B cell (primary cell): ENCODE measurements around the gene DENR. TPM values are rescaled to one million over a fixed set of nuclear protein-coding genes. Genes with fewer than 3 reads are reported as not detected.

ENCODE experiments used
- ATAC-seq: fragments of 200-7000 bp; cut with Tn5 transposase; one replicate; pipeline ENCODE4 v1.10.0; 2021; ENCODE audit warnings: low read depth, mild to moderate bottlenecking, moderate number of reproducible peaks, moderate library complexity
- CTCF ChIA-PET: fragments of 350-600 bp; sonication (Branson Sonifier 250); formaldehyde crosslinking; loops from one replicate; lab custom pipeline; 2021; ENCODE audit warnings: antibody characterized with exemption, inconsistent platforms; lab: Charles Lee
- POLR2A ChIA-PET: fragments of 350-600 bp; sonication (Branson Sonifier 250); formaldehyde crosslinking; loops from one replicate; lab custom pipeline; 2021; ENCODE audit warnings: antibody characterized with exemption; lab: Charles Lee
- DNase-seq: peaks from one replicate; pipeline ENCODE4 v3.0.0; 2013
- H2AFZ ChIP-seq: 2 replicates; pipeline ENCODE4 v1.6.1; 2012; ENCODE audit warnings: mild to moderate bottlenecking, low read depth, low read length; ENCODE audit not compliant: insufficient read depth, poor library complexity, severe bottlenecking
- H3K27ac ChIP-seq, 2 donors: 1 replicate in 1 of 2; 2 replicates in 1 of 2; pipeline ENCODE4 v1.5.1; 2012 to 2013; ENCODE audit warnings: low read length in 2 of 2, mild to moderate bottlenecking in 2 of 2, moderate library complexity in 1 of 2
- H3K27me3 ChIP-seq, 4 experiments: fragments of 200-600 bp in 1 of 4; sonication (generic) in 1 of 4; replicated peaks in 1 of 4; 1 replicate in 2 of 4; 2 replicates in 2 of 4; pipeline versions ENCODE4 v1.6.1 to v1.7.0; 2013 to 2016; ENCODE audit warnings: low read length in 3 of 4, mild to moderate bottlenecking in 2 of 4, mixed read lengths in 1 of 4, moderate library complexity in 1 of 4; ENCODE audit not compliant: insufficient read depth in 4 of 4, control insufficient read depth in 3 of 4; ENCODE audit errors: control extremely low read depth in 1 of 4
- H3K36me3 ChIP-seq, 2 experiments: replicated peaks in 1 of 2; 1 replicate in 1 of 2; 2 replicates in 1 of 2; pipeline versions ENCODE4 v1.6.1 to v1.7.1; 2013; ENCODE audit warnings: low read length in 1 of 2; ENCODE audit not compliant: insufficient read depth in 2 of 2, control insufficient read depth in 1 of 2; ENCODE audit errors: control extremely low read depth in 1 of 2, extremely low read depth in 1 of 2
- H3K4me1 ChIP-seq, 2 donors: fragments of 200-600 bp in 1 of 2; sonication (generic) in 1 of 2; 1 replicate in 1 of 2; 2 replicates in 1 of 2; pipeline versions ENCODE4 v1.5.1 to v1.6.1; 2013 to 2017; ENCODE audit warnings: low read length in 2 of 2; ENCODE audit not compliant: control insufficient read depth in 2 of 2, insufficient read depth in 2 of 2
- H3K4me2 ChIP-seq: replicated peaks from 2 replicates; pipeline ENCODE3; 2012; ENCODE audit warnings: mild to moderate bottlenecking, low read depth, low read length; ENCODE audit not compliant: poor library complexity, severe bottlenecking
- H3K4me3 ChIP-seq, 5 experiments: fragments of 200-600 bp in 1 of 5; sonication (generic) in 1 of 5; 1 replicate in 3 of 5; 2 replicates in 2 of 5; pipeline versions ENCODE4 v1.5.1 to v1.7.0; 2011 to 2016; ENCODE audit warnings: low read length in 4 of 5, mild to moderate bottlenecking in 4 of 5, low read depth in 2 of 5, control low read depth in 1 of 5, moderate library complexity in 1 of 5; ENCODE audit not compliant: insufficient read depth in 1 of 5; ENCODE audit errors: control extremely low read depth in 1 of 5, extremely low read depth in 1 of 5
- H3K79me2 ChIP-seq: fragments of 200-600 bp; sonication (generic); one replicate; pipeline ENCODE4 v1.6.0; 2016; ENCODE audit warnings: low read length; ENCODE audit not compliant: control insufficient read depth, insufficient read depth
- H3K9ac ChIP-seq: fragments of 200-600 bp; sonication (generic); 2 replicates; pipeline ENCODE4 v1.6.1; 2017; ENCODE audit warnings: mild to moderate bottlenecking, low read length, moderate library complexity
- H3K9me3 ChIP-seq, 3 donors: one replicate each; pipeline versions ENCODE4 v1.6.1 to v1.7.1; 2013; ENCODE audit warnings: low read length in 2 of 3; ENCODE audit not compliant: control insufficient read depth in 2 of 3, insufficient read depth in 1 of 3; ENCODE audit errors: control extremely low read depth in 1 of 3
- H4K20me1 ChIP-seq: 2 replicates; pipeline ENCODE4 v1.6.0; 2012; ENCODE audit warnings: mild to moderate bottlenecking, low read length; ENCODE audit not compliant: insufficient read depth, control insufficient read depth, poor library complexity, severe bottlenecking
- H3K27ac Mint-ChIP-seq: one replicate; pipeline ENCODE4 v1.8.0; 2021; ENCODE audit warnings: mixed read lengths
- H3K27me3 Mint-ChIP-seq: one replicate; pipeline ENCODE4 v1.8.0; 2021; ENCODE audit warnings: mixed read lengths
- H3K4me1 Mint-ChIP-seq: one replicate; pipeline ENCODE4 v1.8.0; 2021; ENCODE audit warnings: mixed read lengths
- H3K4me3 Mint-ChIP-seq: one replicate; pipeline ENCODE4 v1.8.0; 2021; ENCODE audit warnings: mixed read lengths
- H3K9me3 Mint-ChIP-seq: one replicate; pipeline ENCODE4 v1.8.0; 2022; ENCODE audit warnings: mixed read lengths; ENCODE audit not compliant: insufficient read depth
- EZH2 ChIP-seq: IDR thresholded peaks from 2 replicates; pipeline ENCODE4 v1.6.1; 2012; ENCODE audit warnings: borderline replicate concordance, low read depth, mild to moderate bottlenecking, moderate library complexity, low read length; ENCODE audit not compliant: insufficient read depth, poor library complexity, severe bottlenecking
- WGBS: methylation state at CpG from one replicate; pipeline ENCODE4 v1.1.5; 2013; ENCODE audit warnings: missing lambda C conversion rate; ENCODE audit not compliant: insufficient coverage; 5-methylcytosine and 5-hydroxymethylcytosine counted together
- intact Hi-C: fragments of 100-400 bp; cut with micrococcal nuclease; formaldehyde crosslinking; loops from one replicate; pipeline ENCODE4 v1.10.0; 2022
- polyA plus RNA-seq: library from polyadenylated mRNA; depleted of rRNA; stranded (reverse); fragments of >200 nt; gene quantifications from 2 replicates; pipeline ENCODE4 v1.2.3, GENCODE V29; 2012
- total RNA-seq, 2 donors: library from RNA; stranded (reverse); fragments of 120-200 nt in 1 of 2; gene quantifications; 1 replicate in 1 of 2; 2 replicates in 1 of 2; pipeline versions ENCODE4 v1.2.3 to v1.2.4, GENCODE V29; 2013 to 2022
- TF ChIP-seq, protein P1 (sequence below): fragments of 200-600 bp; IDR thresholded peaks from one replicate; pipeline ENCODE4 v1.8.0; 2022; ENCODE audit warnings: antibody characterized with exemption, mild to moderate bottlenecking

Gene DENR
- total and polyA plus RNA-seq, 2 donors (not counting 1 experiment from before 2014, with no cell fraction given) = 14.0 to 54.5 TPM

- no peaks in the 10 kb centered on the region for H3K27me3 Mint-ChIP-seq
- peaks cover 21% of the 10 kb centered on the region for H3K4me1 Mint-ChIP-seq
- Histone ChIP-seq H3K79me2 (no peaks in the 10 kb centered on the region), H3K9me3 (no peaks in the 10 kb centered on the region), H3K27me3 (no peaks in the 10 kb centered on the region), H3K4me3 (no peak overlapping the region), H3K36me3 (no peaks in the 10 kb centered on the region), H3K27ac (no peak overlapping the region), H3K9ac (no peak overlapping the region), H2AFZ (no peak overlapping the region), H3K4me1 (peaks cover 10 to 12% of the 10 kb centered on the region in 2 donors), H4K20me1 (no peaks in the 10 kb centered on the region), H3K4me2 (no peak overlapping the region)
- no peak overlapping the region for H3K27ac Mint-ChIP-seq
- ChIA-PET CTCF (interaction anchor here (0.6 to 2.7 kb wide), 2 partner anchors 11 to 14 kb away, joined by 4 to 17 read pairs; no protein-coding TSS in a partner anchor), POLR2A (no interaction called here)
- no peak for DNase-seq
- intact Hi-C loops = no loop called here
- ATAC-seq = no peak
- no peak overlapping the region for H3K4me3 Mint-ChIP-seq
- WGBS = 100% methylated on average over 1 of the region's 1 CpG
- no peaks in the 10 kb centered on the region for H3K9me3 Mint-ChIP-seq
- TF ChIP-seq, protein P1, sequence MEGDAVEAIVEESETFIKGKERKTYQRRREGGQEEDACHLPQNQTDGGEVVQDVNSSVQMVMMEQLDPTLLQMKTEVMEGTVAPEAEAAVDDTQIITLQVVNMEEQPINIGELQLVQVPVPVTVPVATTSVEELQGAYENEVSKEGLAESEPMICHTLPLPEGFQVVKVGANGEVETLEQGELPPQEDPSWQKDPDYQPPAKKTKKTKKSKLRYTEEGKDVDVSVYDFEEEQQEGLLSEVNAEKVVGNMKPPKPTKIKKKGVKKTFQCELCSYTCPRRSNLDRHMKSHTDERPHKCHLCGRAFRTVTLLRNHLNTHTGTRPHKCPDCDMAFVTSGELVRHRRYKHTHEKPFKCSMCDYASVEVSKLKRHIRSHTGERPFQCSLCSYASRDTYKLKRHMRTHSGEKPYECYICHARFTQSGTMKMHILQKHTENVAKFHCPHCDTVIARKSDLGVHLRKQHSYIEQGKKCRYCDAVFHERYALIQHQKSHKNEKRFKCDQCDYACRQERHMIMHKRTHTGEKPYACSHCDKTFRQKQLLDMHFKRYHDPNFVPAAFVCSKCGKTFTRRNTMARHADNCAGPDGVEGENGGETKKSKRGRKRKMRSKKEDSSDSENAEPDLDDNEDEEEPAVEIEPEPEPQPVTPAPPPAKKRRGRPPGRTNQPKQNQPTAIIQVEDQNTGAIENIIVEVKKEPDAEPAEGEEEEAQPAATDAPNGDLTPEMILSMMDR = no peak
- TF ChIP-seq EZH2 = no peak
These were observed 55.0 kb downstream of the DENR start for GRCh38 chr12:122807651-122808050.

GRCh38 chr12:122811777-122812176 lies 59.2 kb downstream of the DENR start:
- H3K36me3 ChIP-seq = no peaks in the 10 kb centered on the region
- no peak overlapping the region for H3K4me3 ChIP-seq
- peaks cover 29 to 38% of the 10 kb centered on the region in 2 donors for H3K4me1 ChIP-seq
- no peak for ATAC-seq
- Mint-ChIP-seq H3K27me3 (no peaks in the 10 kb centered on the region), H3K27ac (peak overlapping the region; percentile 67), H3K9me3 (no peaks in the 10 kb centered on the region), H3K4me3 (peak overlapping the region; percentile 29), H3K4me1 (peaks cover 44% of the 10 kb centered on the region)
- H3K9me3 ChIP-seq = no peaks in the 10 kb centered on the region
- intact Hi-C loops = loop anchor here (5.0 kb wide), 1 partner anchor 76 kb away; no protein-coding TSS in a partner anchor
- H3K27ac ChIP-seq = no peak overlapping the region
- 100% methylated on average over 1 of the region's 3 CpGs for WGBS
- no peak overlapping the region for H3K9ac ChIP-seq
- H4K20me1 ChIP-seq = no peaks in the 10 kb centered on the region
- H3K4me2 ChIP-seq = no peak overlapping the region
- no peaks in the 10 kb centered on the region for H3K79me2 ChIP-seq
- H2AFZ ChIP-seq = no peak overlapping the region
- DNase-seq = no peak
- CTCF ChIA-PET = interaction anchor here (0.7 to 4.4 kb wide), 3 partner anchors 18 to 157 kb away, joined by 3 to 35 read pairs (median 4); no protein-coding TSS in a partner anchor
- POLR2A ChIA-PET = interaction anchor here (0.7 kb wide), 1 partner anchor 36 kb away, joined by 6 read pairs; no protein-coding TSS in a partner anchor
- no peak for TF ChIP-seq EZH2
- TF ChIP-seq, protein P1 = no peak
- H3K27me3 ChIP-seq = no peaks in the 10 kb centered on the region
